Kidney (tissue), 14 donors: ENCODE results near the gene AQP4. TPM values are rescaled to one million over a fixed set of nuclear protein-coding genes. Genes with fewer than 3 reads are reported as not detected.

ENCODE experiments used
- DNase-seq, 5 donors: peaks; one replicate each; pipeline ENCODE4 v3.0.0-alpha.2; 2013 to 2020
- FAIRE-seq: peaks from 2 replicates; lab custom pipeline; 2012; peaks lifted over from hg19 to GRCh38; lab: Jason Lieb, UNC
- H3K27ac ChIP-seq, 2 donors: one replicate each; pipeline ENCODE4 v1.7.0; 2013; ENCODE audit warnings: low read depth in 2 of 2, low read length in 2 of 2, inconsistent platforms in 1 of 2
- H3K27me3 ChIP-seq: one replicate; pipeline ENCODE4 v1.7.1; 2013; ENCODE audit warnings: low read length, inconsistent platforms; ENCODE audit not compliant: control insufficient read depth, insufficient read depth
- H3K36me3 ChIP-seq, 3 donors: one replicate each; pipeline versions ENCODE4 v1.7.0 to v1.7.1; 2013; ENCODE audit warnings: low read length in 3 of 3, control low read depth in 1 of 3, inconsistent platforms in 1 of 3; ENCODE audit not compliant: insufficient read depth in 3 of 3, control insufficient read depth in 2 of 3
- H3K4me1 ChIP-seq, 3 donors: one replicate each; pipeline versions ENCODE4 v1.7.0 to v1.7.1; 2013; ENCODE audit warnings: low read length in 3 of 3, inconsistent platforms in 1 of 3, low read depth in 1 of 3; ENCODE audit not compliant: control insufficient read depth in 2 of 3, insufficient read depth in 2 of 3
- H3K4me3 ChIP-seq, 3 donors: one replicate each; pipeline versions ENCODE4 v1.7.0 to v1.8.1; 2013; ENCODE audit warnings: low read length in 3 of 3, control low read depth in 1 of 3, inconsistent platforms in 1 of 3
- H3K9ac ChIP-seq, 3 donors: one replicate each; pipeline versions ENCODE4 v1.7.0 to v1.7.1; 2013; ENCODE audit warnings: low read length in 3 of 3, control low read depth in 1 of 3, inconsistent platforms in 1 of 3
- H3K9me3 ChIP-seq, 3 donors: one replicate each; pipeline versions ENCODE4 v1.7.0 to v1.7.1; 2013; ENCODE audit warnings: low read length in 3 of 3, control low read depth in 1 of 3, inconsistent platforms in 1 of 3; ENCODE audit not compliant: control insufficient read depth in 2 of 3, insufficient read depth in 1 of 3
- intact Hi-C: fragments of 100-400 bp; cut with DNase I; formaldehyde crosslinking; loops from one replicate; pipeline ENCODE4 v1.11.1; 2022
- polyA plus RNA-seq: library from polyadenylated mRNA; stranded (reverse); fragments of 350-450 nt; fragmentation: Illumina TruSeq; extraction: RNeasy Lipid Tissue Mini Kit (QIAGEN cat#74804); gene quantifications from one replicate; pipeline ENCODE4 v1.2.3, GENCODE V29; 2014; ENCODE audit warnings: low read depth, low replicate concordance; ENCODE audit not compliant: insufficient read depth
- total RNA-seq: library from RNA; stranded (reverse); fragmentation: NEBNext Ultra II Directional; extraction: Animal tissue kit (Norgen Biotek cat#: 25700); gene quantifications from one replicate; pipeline ENCODE4 v1.2.1, GENCODE V29; 2021
- TF ChIP-seq, protein P1 (sequence below): IDR thresholded peaks from 3 replicates; pipeline ENCODE4 v1.5.1; 2012; ENCODE audit warnings: mild to moderate bottlenecking, moderate library complexity, borderline replicate concordance; ENCODE audit not compliant: insufficient read depth; ENCODE audit errors: extremely low read depth
- donor health status: control.
- donor health status: control.
- donor health status: control.
- donor health status: control.
- donor health status: control.
- donor health status: DM: yes; HTN: yes; CAD: no.
- donor health status: Normal renal cell carcinoma (clear cell type).

AQP4 gene
- total and polyA plus RNA-seq, 2 donors from 2014 or later, result 1.1 to 11.6 TPM

DNA sequence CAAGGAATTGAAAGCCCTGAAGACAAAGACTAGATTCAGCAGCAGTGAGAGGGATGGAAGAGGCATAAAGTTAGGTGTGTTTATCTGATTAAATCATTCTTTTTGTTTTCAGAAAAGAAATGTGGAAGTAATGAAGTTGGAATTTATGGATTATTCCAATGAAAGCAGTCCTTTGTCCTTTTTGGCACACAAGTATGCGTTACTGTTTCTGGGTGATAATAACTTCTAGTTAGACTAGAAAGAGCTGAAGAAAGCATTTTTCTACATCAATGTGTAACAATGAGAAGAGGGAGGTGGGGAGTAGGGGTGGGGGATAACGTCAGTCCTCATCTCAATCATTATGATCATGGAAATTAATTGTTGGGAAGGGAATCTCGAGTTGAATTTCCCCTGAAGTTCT lies 53.0 kb downstream of the AQP4 start:
- Histone ChIP-seq H3K4me1 (no peaks in the 10 kb centered on the region), H3K4me3 (no peak overlapping the region), H3K27ac (no peak overlapping the region), H3K27me3 (no peaks in the 10 kb centered on the region), H3K9ac (no peak overlapping the region), H3K9me3 (no peaks in the 10 kb centered on the region), H3K36me3 (no peaks in the 10 kb centered on the region)
- TF ChIP-seq, protein P1, sequence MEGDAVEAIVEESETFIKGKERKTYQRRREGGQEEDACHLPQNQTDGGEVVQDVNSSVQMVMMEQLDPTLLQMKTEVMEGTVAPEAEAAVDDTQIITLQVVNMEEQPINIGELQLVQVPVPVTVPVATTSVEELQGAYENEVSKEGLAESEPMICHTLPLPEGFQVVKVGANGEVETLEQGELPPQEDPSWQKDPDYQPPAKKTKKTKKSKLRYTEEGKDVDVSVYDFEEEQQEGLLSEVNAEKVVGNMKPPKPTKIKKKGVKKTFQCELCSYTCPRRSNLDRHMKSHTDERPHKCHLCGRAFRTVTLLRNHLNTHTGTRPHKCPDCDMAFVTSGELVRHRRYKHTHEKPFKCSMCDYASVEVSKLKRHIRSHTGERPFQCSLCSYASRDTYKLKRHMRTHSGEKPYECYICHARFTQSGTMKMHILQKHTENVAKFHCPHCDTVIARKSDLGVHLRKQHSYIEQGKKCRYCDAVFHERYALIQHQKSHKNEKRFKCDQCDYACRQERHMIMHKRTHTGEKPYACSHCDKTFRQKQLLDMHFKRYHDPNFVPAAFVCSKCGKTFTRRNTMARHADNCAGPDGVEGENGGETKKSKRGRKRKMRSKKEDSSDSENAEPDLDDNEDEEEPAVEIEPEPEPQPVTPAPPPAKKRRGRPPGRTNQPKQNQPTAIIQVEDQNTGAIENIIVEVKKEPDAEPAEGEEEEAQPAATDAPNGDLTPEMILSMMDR, result no peak
- FAIRE-seq, result no peak
- intact Hi-C loops, result no loop called here
- DNase-seq, result no peak

DNA sequence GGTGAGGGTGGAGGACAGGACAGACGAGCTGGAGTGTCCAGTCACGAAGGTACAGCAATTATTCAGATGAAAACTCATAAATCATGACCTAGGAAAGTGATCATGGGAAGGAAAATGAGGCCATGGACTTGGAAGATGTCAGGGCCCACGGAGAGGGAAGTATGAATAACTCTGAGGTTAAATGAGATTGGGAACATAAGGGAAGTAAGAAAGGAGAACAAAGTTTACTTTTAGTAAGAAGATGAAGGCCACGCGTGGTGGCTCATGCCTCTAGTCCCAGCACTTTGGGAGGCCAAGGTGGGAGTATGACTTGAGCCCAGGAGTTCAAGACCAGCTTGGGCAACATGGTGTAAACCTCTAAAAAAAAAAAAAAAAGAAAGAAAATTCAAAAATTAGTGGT lies 56.2 kb downstream of the AQP4 start:
- DNase-seq (no peak), FAIRE-seq (no peak)
- H3K4me3 ChIP-seq, result no peak overlapping the region
- no peaks in the 10 kb centered on the region for H3K27me3 ChIP-seq
- H3K27ac ChIP-seq, result no peak overlapping the region
- TF ChIP-seq, protein P1, result no peak
- no peak overlapping the region for H3K9ac ChIP-seq
- no peaks in the 10 kb centered on the region for H3K9me3 ChIP-seq
- no peaks in the 10 kb centered on the region for H3K36me3 ChIP-seq
- intact Hi-C loops, result loop anchor here (10.0 kb wide), 1 partner anchor 195 kb away; no protein-coding TSS in a partner anchor
- H3K4me1 ChIP-seq, result no peaks in the 10 kb centered on the region

DNA sequence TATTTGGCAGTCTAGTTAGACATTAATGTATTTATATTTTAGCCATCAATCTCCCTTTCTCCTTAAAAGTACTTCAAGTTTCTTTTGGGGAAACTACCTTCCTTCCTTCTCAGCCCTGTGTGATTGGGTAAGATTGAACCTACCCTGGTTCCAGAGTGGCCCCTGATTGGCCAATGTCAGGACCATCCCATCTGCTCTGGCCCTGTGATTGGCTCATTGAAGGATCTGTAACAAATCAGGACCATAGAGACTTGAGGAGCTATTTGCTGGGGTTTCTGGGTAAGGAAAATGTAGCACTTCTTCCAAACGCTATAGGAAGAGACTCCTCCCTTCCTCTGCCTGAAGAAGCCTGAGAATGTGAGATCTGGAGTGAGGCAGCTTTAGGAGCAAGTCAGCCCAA lies 59.3 kb downstream of the AQP4 start:
- TF ChIP-seq, protein P1, result no peak
- intact Hi-C loops, result loop anchor here (10.0 kb wide), 1 partner anchor 199 kb away; no protein-coding TSS in a partner anchor
- FAIRE-seq, result no peak
- H3K9ac ChIP-seq, result no peak overlapping the region
- H3K4me1 ChIP-seq, result no peaks in the 10 kb centered on the region
- H3K27ac ChIP-seq, result no peak overlapping the region
- DNase-seq, result no peak
- H3K4me3 ChIP-seq, result no peak overlapping the region
- H3K27me3 ChIP-seq, result no peaks in the 10 kb centered on the region
- no peaks in the 10 kb centered on the region for H3K36me3 ChIP-seq
- no peaks in the 10 kb centered on the region for H3K9me3 ChIP-seq

DNA sequence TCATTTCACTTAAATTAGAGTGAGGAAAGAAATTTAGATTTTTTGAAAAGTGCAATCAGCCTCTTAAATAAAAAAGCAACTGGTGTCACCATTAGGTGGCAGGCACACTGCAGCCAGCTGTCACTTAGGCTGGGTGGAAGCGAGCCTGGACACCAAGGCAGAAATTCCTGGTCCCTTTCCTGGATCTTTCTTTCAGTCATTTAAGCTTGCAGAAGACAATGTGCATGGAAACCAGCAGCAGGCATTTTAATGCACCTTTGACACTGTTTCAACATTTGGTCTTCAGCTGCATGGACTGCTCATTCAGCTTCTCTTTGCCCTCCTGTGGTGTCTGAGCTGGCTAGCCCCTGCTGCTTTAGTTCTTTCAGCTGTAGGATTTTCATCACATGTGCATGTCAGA lies 61.0 kb downstream of the AQP4 start:
- H3K4me3 ChIP-seq, result no peak overlapping the region
- FAIRE-seq (no peak), DNase-seq (peak in 3 of 5 donors; percentile 32 to 61 (median 55))
- no peak overlapping the region for H3K27ac ChIP-seq
- TF ChIP-seq, protein P1, result peak; percentile 29
- intact Hi-C loops, result loop anchor here (10.0 kb wide), 1 partner anchor 200 kb away; no protein-coding TSS in a partner anchor
- no peaks in the 10 kb centered on the region for H3K36me3 ChIP-seq
- H3K4me1 ChIP-seq, result no peaks in the 10 kb centered on the region
- no peak overlapping the region for H3K9ac ChIP-seq
- H3K9me3 ChIP-seq, result peaks cover 0 to 2% (median 0%) of the 10 kb centered on the region in 3 donors
- no peaks in the 10 kb centered on the region for H3K27me3 ChIP-seq
